MM.1S (cell line): Measurements from ENCODE around the gene KCNIP4.

Experiments
- EZH2 ChIP-seq: fragments of 300-600 bp; sonication (generic); optimal IDR thresholded peaks from 2 replicates; pipeline ENCODE3; 2017; ENCODE audit warnings: low read depth, mild to moderate bottlenecking, antibody characterized with exemption, low read length, mixed read lengths
- EZH2phosphoT487 ChIP-seq: fragments of 300-600 bp; sonication (generic); IDR thresholded peaks from 2 replicates; pipeline ENCODE4 v1.6.1; 2018; ENCODE audit warnings: antibody characterized with exemption, low read length
- TF ChIP-seq, protein P1 (sequence below): fragments of 300-600 bp; sonication (generic); IDR thresholded peaks from 2 replicates; pipeline ENCODE4 v1.5.1; 2016; ENCODE audit warnings: antibody characterized with exemption, low read length, mixed read lengths

DNA sequence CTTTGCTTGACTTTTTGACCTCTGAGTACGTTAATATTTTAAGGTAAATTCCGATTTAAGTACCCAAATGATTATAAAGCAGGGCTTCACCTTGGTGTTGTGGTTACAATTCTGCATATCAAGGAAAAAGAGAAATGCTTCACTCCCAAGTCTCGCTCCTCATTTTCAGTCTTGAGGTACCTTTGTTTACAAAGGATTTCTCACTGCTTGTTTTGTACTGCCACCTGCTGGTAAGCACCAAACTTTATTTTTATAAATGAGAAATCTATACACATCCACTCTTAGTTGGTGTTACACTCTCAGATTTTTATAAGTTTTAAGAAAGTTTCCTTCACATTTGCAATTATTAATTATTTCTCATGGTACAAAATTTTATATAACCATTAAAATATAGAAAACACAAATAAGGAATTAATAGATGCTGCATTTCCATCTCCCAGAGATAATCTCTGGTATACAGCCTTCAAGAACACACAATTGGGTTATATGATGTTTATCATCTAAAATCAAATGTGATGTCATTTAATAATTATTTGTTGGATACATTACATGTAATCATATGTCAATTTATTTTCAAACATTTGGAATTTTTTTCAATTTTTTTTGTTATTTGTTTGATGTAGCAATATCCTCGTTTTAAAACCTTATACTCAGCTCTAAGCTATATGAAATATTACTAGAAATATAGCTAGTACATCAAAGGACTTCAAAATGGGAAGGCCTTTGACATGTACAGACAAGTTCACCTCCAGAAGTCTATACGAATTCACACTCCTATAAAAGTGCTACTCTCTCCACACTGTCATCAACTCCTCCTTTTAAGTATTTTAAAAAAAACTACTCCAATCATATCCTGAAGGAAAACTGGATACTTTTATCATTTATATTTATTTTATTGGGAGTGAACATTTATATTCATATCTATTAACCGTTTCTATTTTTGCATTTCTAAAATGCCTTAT lies 179.9 kb downstream of the KCNIP4 start:
- TF ChIP-seq, protein P1, sequence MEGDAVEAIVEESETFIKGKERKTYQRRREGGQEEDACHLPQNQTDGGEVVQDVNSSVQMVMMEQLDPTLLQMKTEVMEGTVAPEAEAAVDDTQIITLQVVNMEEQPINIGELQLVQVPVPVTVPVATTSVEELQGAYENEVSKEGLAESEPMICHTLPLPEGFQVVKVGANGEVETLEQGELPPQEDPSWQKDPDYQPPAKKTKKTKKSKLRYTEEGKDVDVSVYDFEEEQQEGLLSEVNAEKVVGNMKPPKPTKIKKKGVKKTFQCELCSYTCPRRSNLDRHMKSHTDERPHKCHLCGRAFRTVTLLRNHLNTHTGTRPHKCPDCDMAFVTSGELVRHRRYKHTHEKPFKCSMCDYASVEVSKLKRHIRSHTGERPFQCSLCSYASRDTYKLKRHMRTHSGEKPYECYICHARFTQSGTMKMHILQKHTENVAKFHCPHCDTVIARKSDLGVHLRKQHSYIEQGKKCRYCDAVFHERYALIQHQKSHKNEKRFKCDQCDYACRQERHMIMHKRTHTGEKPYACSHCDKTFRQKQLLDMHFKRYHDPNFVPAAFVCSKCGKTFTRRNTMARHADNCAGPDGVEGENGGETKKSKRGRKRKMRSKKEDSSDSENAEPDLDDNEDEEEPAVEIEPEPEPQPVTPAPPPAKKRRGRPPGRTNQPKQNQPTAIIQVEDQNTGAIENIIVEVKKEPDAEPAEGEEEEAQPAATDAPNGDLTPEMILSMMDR, result peak; percentile 71
- TF ChIP-seq EZH2, result no peak
- no peak for TF ChIP-seq EZH2phosphoT487
